Activated T-helper 17 cell treated with anti-CD3 and anti-CD28 coated beads, Interleukin-2, amount 50 U/mL, for 72 hours (primary cell): Measurements from ENCODE around the gene CD81. TPM values are rescaled to one million over a fixed set of nuclear protein-coding genes. Genes with fewer than 3 reads are reported as not detected.

Experiments used
- ATAC-seq: fragments of 150-1000 bp; cut with Tn5 transposase; replicated peaks from 2 replicates; pipeline ENCODE4 v1.10.0; 2021; ENCODE audit warnings: mild to moderate bottlenecking, moderate library complexity
- H3K27ac Mint-ChIP-seq: one replicate; pipeline ENCODE4 v1.8.0; 2022; ENCODE audit warnings: mixed read lengths
- H3K27me3 Mint-ChIP-seq: one replicate; pipeline ENCODE4 v1.8.0; 2022; ENCODE audit warnings: mixed read lengths
- H3K36me3 Mint-ChIP-seq: one replicate; pipeline ENCODE4 v1.8.0; 2022; ENCODE audit warnings: low read depth, mild to moderate bottlenecking, mixed read lengths
- H3K4me1 Mint-ChIP-seq: one replicate; pipeline ENCODE4 v1.8.0; 2022; ENCODE audit warnings: mixed read lengths
- H3K4me3 Mint-ChIP-seq: one replicate; pipeline ENCODE4 v1.8.0; 2022; ENCODE audit warnings: mild to moderate bottlenecking, mixed read lengths
- H3K9me3 Mint-ChIP-seq: one replicate; pipeline ENCODE4 v1.8.0; 2022; ENCODE audit warnings: mixed read lengths
- total RNA-seq, 2 donors: library from RNA; stranded (reverse); gene quantifications; one replicate each; pipeline ENCODE4 v1.2.3, GENCODE V29; 2022

CD81 gene
- total RNA-seq, 2 donors from 2014 or later = 147 to 170 TPM

- H3K4me1 Mint-ChIP-seq = no peaks in the 10 kb centered on the region
- H3K4me3 Mint-ChIP-seq = no peak overlapping the region
- no peaks in the 10 kb centered on the region for H3K9me3 Mint-ChIP-seq
- no peak overlapping the region for H3K27ac Mint-ChIP-seq
- H3K36me3 Mint-ChIP-seq = no peaks in the 10 kb centered on the region
- no peak for ATAC-seq
- no peaks in the 10 kb centered on the region for H3K27me3 Mint-ChIP-seq
Observed at GRCh38 chr11:2431395-2431794, 54.3 kb downstream of the CD81 start.

DNA sequence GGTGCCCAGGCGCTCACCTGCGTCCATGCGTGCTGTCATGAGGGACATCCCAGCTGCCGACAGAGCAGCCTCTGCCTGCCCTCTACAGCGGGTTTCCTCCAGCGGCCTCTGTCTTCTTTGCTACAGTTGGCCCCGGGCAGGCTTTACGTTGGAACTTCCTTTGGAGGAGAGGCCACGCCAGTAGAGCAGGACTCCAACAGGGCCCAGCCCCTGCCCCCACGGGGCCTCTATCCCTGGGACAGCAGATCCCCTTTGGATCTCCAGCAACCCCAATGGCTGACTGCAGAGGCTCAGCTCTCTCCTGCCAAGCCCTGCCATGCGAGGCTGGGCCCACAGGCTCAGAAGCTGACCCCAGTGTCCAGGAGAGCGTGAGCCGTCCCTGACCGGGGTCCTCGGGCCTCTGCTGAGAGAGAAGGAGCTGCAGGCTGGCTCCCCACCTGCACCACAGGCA lies 55.1 kb downstream of the CD81 start:
- Mint-ChIP-seq H3K4me3 (no peak overlapping the region), H3K4me1 (no peaks in the 10 kb centered on the region), H3K27me3 (no peaks in the 10 kb centered on the region), H3K27ac (no peak overlapping the region), H3K36me3 (no peaks in the 10 kb centered on the region), H3K9me3 (no peaks in the 10 kb centered on the region)
- ATAC-seq = no peak

GRCh38 chr11:2432628-2433071 lies 55.5 kb downstream of the CD81 start:
- no peaks in the 10 kb centered on the region for H3K27me3 Mint-ChIP-seq
- ATAC-seq = no peak
- H3K36me3 Mint-ChIP-seq = no peaks in the 10 kb centered on the region
- H3K27ac Mint-ChIP-seq = no peak overlapping the region
- H3K4me3 Mint-ChIP-seq = no peak overlapping the region
- H3K9me3 Mint-ChIP-seq = no peaks in the 10 kb centered on the region
- no peaks in the 10 kb centered on the region for H3K4me1 Mint-ChIP-seq

DNA sequence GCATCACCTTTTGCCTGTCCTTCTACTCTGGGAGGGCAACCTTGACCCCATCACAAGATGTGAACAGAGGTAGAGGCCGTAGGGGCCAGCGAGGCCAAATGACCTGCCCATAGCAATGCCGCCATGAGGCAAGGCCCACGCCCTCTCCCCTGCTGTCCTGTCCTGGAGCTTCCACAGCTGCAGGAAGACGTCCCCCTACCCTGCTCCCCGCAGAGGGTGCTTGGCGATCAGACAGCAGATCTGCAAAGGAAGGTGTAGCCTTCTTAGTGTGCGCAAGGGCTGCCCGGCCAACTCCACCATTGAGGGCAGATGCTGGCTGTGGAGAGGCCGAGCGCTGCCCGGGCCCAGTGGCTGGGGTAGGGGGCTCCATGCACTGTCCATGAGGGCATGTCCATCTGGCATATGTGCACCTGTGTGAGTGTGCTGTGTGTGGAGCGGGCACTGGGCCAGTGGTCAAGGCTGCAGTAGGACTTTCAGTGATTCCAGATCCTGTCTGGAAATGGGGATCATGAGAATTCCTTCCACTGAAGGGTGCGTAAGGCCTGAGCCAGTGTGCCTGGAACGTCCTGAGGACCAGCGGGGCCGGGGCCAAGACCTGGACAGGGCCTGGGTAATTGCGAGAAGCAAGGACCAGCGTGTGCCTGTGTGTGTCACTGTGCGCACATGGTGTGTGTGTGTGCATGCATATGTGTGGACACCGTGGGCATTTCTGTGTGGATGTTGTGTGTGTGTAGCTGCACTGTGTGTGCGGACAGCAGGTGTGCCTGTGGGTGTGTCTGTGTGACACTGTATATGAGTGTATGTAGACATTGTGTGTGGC lies 56.2 kb downstream of the CD81 start:
- no peaks in the 10 kb centered on the region for H3K27me3 Mint-ChIP-seq
- no peak overlapping the region for H3K4me3 Mint-ChIP-seq
- H3K4me1 Mint-ChIP-seq = no peaks in the 10 kb centered on the region
- no peaks in the 10 kb centered on the region for H3K9me3 Mint-ChIP-seq
- ATAC-seq = no peak
- H3K36me3 Mint-ChIP-seq = no peaks in the 10 kb centered on the region
- no peak overlapping the region for H3K27ac Mint-ChIP-seq

- no peak overlapping the region for H3K4me3 Mint-ChIP-seq
- no peak for ATAC-seq
- no peaks in the 10 kb centered on the region for H3K36me3 Mint-ChIP-seq
- H3K27ac Mint-ChIP-seq = no peak overlapping the region
- H3K4me1 Mint-ChIP-seq = no peaks in the 10 kb centered on the region
- no peaks in the 10 kb centered on the region for H3K27me3 Mint-ChIP-seq
- no peaks in the 10 kb centered on the region for H3K9me3 Mint-ChIP-seq
Observed at GRCh38 chr11:2434008-2434407, 56.9 kb downstream of the CD81 start.

- H3K4me1 Mint-ChIP-seq = no peaks in the 10 kb centered on the region
- H3K27me3 Mint-ChIP-seq = no peaks in the 10 kb centered on the region
- no peak overlapping the region for H3K4me3 Mint-ChIP-seq
- no peak for ATAC-seq
- H3K36me3 Mint-ChIP-seq = no peaks in the 10 kb centered on the region
- H3K27ac Mint-ChIP-seq = no peak overlapping the region
- no peaks in the 10 kb centered on the region for H3K9me3 Mint-ChIP-seq
Observed at GRCh38 chr11:2434506-2435255, 57.6 kb downstream of the CD81 start.

DNA sequence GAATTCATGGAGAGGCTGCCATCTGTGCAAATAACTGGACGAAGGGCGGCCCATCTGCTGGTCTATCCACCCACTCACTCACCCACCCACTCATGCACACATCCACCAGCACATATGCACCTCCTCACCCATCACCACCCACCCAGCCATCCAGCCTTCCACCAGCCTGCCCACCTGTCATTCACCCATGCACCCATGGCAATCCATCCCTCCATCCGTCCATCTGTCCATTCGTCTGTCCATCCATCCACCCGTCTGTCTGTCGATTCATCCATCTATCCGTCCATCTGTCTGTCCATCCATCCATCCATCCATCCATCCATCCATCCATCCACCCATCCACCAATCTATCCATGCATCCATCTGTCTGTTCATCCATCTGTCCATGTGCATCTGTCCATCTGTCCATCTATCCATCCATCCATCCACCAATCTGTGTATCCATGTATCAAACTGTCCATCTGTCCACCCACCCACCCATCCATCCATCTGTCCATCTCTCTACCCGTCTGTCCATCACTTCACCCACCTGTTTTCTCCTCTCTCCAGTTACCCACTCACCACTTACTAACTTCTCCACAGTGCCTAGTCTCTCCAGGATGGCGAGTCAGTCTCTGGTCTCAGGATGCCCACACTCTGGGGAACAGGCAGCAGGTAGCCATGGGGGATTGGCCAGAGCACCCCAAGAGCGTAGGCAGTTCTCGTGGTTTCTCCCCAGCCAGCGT lies 58.3 kb downstream of the CD81 start:
- Mint-ChIP-seq H3K27me3 (no peaks in the 10 kb centered on the region), H3K9me3 (no peaks in the 10 kb centered on the region), H3K27ac (no peak overlapping the region), H3K4me3 (no peak overlapping the region), H3K4me1 (no peaks in the 10 kb centered on the region), H3K36me3 (no peaks in the 10 kb centered on the region)
- ATAC-seq = no peak

DNA sequence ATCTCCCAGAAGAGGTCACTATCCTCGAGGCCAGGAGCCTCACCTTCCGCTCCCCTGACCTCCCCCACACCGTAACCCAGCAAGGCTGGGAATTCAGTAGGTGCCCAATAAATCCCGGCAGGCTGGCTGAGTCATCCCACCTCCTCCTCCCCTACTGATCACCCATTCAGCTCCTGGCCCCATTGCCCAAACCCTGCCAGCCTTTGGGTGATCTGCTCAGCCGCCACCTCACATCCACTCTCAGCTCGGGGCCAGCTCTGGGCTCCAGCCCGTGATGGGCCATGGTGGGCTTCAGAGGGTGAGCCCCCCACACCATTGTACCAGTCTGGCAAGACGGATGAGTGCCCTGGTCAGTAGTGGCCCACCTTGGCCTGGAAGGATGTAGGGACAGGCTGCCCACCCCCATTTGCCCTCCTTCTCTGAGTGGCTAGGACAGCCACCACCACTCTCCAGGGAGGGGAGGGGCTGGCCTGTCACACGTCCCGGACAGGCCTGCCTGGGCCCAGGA lies 59.0 kb downstream of the CD81 start:
- no peak for ATAC-seq
- Mint-ChIP-seq H3K27ac (no peak overlapping the region), H3K9me3 (no peaks in the 10 kb centered on the region), H3K4me3 (no peak overlapping the region), H3K4me1 (no peaks in the 10 kb centered on the region), H3K27me3 (no peaks in the 10 kb centered on the region), H3K36me3 (no peaks in the 10 kb centered on the region)

GRCh38 chr11:2436521-2437031 lies 59.5 kb downstream of the CD81 start:
- no peak overlapping the region for H3K4me3 Mint-ChIP-seq

DNA sequence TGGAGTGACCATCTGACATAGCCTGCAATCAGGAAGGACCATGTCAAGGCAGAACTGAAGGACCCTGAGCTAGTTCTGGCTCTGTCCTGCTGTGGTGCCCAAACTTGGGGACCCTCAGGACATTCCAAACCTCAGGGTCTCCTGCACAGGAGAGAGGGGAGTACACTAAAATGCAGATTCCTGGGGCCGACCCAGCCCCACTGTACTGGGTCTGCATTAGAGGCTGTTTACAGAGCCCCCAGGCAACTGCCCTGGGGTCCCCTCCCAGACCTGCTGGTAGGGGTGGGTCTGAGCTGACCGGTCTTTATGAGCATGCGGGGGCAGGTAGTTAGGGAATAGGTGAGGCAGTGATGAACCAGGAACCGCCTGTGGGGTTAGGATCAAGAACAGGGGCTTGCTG lies 60.4 kb downstream of the CD81 start:
- no peaks in the 10 kb centered on the region for H3K4me1 Mint-ChIP-seq
- no peak for ATAC-seq
- H3K27ac Mint-ChIP-seq = no peak overlapping the region
- H3K27me3 Mint-ChIP-seq = no peaks in the 10 kb centered on the region
- no peaks in the 10 kb centered on the region for H3K36me3 Mint-ChIP-seq
- no peak overlapping the region for H3K4me3 Mint-ChIP-seq
- H3K9me3 Mint-ChIP-seq = no peaks in the 10 kb centered on the region

More at GRCh38 chr11:2436521-2437031, 59.5 kb downstream of the CD81 start:
- Mint-ChIP-seq H3K36me3 (no peaks in the 10 kb centered on the region), H3K27ac (no peak overlapping the region), H3K4me1 (no peaks in the 10 kb centered on the region), H3K27me3 (no peaks in the 10 kb centered on the region), H3K9me3 (no peaks in the 10 kb centered on the region)
- no peak for ATAC-seq

GRCh38 chr11:2439820-2440219 lies 62.7 kb downstream of the CD81 start:
- ATAC-seq = no peak
- Mint-ChIP-seq H3K27me3 (no peaks in the 10 kb centered on the region), H3K4me1 (peaks cover 6% of the 10 kb centered on the region), H3K9me3 (no peaks in the 10 kb centered on the region), H3K36me3 (no peaks in the 10 kb centered on the region), H3K4me3 (no peak overlapping the region), H3K27ac (no peak overlapping the region)

DNA sequence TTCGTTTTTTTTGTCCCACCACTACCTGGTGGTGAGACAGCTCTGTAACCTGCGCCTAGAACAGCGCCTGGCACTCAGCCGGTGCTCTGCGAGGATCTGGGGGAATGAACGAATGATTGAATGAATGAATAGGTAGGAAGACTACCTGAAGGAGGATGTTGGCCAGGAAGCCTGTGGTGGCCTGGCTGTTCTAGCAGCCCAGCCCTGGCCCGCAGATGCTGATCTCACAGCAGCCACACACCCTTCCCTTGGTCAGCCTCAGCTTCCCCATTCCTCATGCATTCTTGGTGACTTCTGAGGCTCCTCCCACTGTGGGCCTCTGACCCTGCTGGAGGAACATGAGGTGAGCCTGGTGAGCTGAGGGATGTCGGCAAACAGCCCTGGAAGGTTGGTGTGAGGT lies 63.5 kb downstream of the CD81 start:
- H3K9me3 Mint-ChIP-seq = no peaks in the 10 kb centered on the region
- H3K36me3 Mint-ChIP-seq = no peaks in the 10 kb centered on the region
- peaks cover 6% of the 10 kb centered on the region for H3K4me1 Mint-ChIP-seq
- no peak overlapping the region for H3K4me3 Mint-ChIP-seq
- no peak for ATAC-seq
- H3K27ac Mint-ChIP-seq = no peak overlapping the region
- H3K27me3 Mint-ChIP-seq = no peaks in the 10 kb centered on the region

DNA sequence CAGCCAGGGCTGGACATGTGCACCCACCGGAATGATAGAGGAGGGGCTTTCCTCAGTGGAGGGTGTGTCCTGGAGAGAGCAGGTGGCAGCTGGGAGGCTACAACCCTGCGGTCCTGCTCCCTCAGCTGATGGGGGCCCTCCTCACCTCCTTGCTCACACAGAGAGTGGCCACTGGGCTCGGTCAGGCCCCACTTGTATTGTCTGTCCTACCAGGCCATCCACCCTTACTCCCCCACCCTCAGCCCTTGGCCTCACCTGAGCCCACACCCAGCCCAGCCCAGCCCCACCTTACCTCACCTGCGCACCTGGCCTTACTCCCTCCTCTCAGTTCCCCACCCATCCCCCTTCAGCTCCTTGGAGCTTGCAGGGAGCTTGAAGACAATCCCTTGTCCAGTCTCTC lies 64.1 kb downstream of the CD81 start:
- no peak for ATAC-seq
- Mint-ChIP-seq H3K27me3 (no peaks in the 10 kb centered on the region), H3K27ac (no peak overlapping the region), H3K4me1 (peaks cover 6% of the 10 kb centered on the region), H3K36me3 (no peaks in the 10 kb centered on the region), H3K4me3 (no peak overlapping the region), H3K9me3 (no peaks in the 10 kb centered on the region)

- Mint-ChIP-seq H3K27me3 (no peaks in the 10 kb centered on the region), H3K4me3 (no peak overlapping the region), H3K4me1 (peaks cover 15% of the 10 kb centered on the region), H3K36me3 (no peaks in the 10 kb centered on the region), H3K27ac (no peak overlapping the region), H3K9me3 (no peaks in the 10 kb centered on the region)
- no peak for ATAC-seq
Observed at GRCh38 chr11:2442589-2442988, 65.5 kb downstream of the CD81 start.
